Subcutaneous adipose tissue (tissue), 4 donors: ENCODE measurements around the gene CHST6. TPM values are rescaled to one million over a fixed set of nuclear protein-coding genes. Genes with fewer than 3 reads are reported as not detected.

Experiments used
- total RNA-seq, 4 donors: library from RNA; depleted of rRNA; stranded (reverse); fragments of >200 nt; gene quantifications; one replicate each; pipeline ENCODE4 v1.1.0, GENCODE V29; 2016
- TF ChIP-seq, protein P1 (sequence below): fragments of 450-650 bp; IDR thresholded peaks from one replicate; pipeline ENCODE4 v1.5.1; 2016; ENCODE audit warnings: low read depth, mild to moderate bottlenecking, control low read depth, antibody characterized with exemption, moderate library complexity

Gene CHST6
- total RNA-seq, 4 donors from 2014 or later: not detected

DNA sequence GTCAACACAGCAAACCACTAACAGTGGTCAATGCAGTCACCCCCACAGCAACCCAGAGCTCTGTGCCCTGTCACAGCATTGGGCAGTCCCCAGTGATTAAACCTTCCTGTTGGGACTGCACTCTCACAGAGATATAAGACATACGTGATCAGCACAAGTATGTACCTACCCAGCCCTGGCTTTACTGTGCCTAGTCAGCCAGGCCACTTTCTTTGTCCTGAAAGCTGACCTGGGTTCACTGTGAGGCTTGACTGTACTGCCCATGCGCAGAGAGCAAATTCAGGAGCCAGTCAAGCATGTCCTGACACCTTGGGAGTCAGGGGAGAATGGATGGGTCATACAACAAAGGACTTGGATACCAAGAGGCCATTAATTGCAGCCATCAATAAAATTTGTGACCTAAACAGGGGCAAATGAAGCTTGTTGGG lies 19.8 kb downstream of the CHST6 start:
- TF ChIP-seq, protein P1, sequence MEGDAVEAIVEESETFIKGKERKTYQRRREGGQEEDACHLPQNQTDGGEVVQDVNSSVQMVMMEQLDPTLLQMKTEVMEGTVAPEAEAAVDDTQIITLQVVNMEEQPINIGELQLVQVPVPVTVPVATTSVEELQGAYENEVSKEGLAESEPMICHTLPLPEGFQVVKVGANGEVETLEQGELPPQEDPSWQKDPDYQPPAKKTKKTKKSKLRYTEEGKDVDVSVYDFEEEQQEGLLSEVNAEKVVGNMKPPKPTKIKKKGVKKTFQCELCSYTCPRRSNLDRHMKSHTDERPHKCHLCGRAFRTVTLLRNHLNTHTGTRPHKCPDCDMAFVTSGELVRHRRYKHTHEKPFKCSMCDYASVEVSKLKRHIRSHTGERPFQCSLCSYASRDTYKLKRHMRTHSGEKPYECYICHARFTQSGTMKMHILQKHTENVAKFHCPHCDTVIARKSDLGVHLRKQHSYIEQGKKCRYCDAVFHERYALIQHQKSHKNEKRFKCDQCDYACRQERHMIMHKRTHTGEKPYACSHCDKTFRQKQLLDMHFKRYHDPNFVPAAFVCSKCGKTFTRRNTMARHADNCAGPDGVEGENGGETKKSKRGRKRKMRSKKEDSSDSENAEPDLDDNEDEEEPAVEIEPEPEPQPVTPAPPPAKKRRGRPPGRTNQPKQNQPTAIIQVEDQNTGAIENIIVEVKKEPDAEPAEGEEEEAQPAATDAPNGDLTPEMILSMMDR: no peak

DNA sequence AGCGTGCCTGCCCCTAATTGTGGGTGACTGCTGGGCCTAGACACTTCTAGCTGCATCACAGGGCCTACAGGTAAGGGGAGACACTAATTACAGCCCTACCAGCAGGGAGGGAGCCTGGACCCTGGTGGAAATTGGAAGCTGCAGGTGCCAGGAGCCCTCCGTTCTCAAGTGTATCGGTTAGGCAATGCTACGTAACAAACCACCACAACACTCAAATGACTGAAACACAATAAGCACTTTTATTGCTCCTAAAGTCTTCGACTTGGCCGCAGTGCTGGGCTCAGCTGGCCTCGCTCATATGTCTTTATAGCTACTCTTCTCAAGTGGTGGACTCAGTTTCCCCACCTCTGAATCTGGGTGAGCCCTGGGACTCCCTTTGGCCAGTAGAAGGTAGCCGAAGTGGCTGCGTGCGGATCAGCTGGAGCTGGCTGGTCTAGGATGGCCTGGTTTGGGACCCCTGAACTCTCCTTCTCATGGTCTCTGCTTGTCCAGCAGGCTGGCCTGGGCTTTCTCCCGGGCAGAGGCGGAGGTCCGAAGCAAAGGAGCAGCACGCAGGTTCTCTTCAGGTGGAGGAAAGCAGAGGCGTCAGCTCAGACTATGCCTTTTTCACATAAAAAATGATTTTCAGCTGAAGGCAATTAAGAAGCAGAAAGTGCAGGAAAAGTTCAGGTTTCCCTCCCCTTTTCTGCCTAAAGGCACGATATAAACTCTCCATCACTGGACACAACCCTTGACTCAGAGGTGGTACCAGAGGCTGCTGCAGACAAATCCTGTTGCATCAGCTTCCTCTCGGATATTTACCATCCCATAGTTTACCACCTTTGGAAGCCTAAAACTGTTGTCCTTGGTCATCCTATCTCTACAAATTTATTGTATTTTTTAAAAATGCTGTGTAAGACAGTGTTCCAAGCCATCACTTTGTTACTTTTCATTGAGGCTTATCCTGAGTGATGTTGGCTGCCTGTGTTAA lies 22.0 kb downstream of the CHST6 start:
- TF ChIP-seq, protein P1: no peak

DNA sequence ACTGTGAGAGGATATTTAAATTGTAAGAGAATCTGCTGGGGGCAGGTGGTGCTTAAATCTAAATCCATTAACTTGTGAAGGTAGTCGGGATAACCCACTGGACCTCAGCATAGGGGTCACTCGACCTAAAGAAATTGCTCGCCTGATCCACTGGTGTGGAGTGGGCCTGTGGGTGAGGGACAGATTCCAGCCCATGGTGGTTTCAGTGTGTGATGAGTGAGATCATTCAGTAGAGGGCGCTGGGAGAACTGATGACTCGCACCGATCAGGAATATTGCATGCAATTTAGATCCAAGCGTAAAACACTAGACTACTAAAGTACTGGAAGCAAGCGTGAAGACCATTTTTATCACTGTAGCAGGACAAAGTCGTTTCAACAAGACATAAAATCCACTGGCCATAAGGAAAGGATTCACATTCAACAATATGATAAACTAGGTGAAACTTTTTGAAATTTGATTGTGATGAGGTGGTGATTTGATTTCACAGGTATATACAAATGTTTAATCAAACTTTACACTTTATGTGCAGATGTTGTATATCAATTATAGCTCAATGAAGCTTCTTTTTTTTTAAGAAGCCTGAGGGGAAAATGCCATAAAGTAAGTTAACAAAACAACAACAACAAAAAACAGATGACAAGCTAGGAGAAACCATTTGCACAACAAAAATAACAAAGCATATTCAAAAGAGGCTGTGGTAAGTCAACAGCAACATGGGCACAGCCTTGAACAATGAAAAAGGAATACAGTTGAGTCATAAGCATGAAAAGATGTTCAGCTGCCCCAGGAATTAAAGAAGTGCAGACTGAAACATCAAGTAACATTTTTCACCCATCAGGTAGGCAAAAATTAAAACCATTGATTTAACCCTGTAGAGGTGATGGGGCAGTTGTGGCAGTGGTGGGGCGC lies 23.3 kb downstream of the CHST6 start:
- TF ChIP-seq, protein P1: no peak

DNA sequence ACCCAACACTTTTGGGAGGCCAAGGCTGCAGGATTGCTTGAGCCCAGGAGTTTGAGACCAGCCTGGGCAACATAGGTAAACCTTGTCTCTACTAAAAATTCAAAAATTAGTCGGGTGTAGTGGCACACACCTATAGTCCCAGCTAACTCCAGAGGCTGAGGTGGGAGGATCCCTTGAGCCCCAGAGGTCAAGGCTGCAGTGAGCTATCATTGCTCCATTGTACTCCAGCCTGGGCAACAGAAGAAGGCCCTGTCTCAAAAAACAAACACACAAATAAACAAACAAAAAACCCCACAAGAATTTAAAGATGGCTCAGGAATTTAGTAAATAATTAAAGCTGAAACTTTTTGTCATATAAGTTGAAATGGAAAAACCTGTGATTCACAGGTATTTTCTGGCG lies 28.5 kb downstream of the CHST6 start:
- TF ChIP-seq, protein P1: no peak

DNA sequence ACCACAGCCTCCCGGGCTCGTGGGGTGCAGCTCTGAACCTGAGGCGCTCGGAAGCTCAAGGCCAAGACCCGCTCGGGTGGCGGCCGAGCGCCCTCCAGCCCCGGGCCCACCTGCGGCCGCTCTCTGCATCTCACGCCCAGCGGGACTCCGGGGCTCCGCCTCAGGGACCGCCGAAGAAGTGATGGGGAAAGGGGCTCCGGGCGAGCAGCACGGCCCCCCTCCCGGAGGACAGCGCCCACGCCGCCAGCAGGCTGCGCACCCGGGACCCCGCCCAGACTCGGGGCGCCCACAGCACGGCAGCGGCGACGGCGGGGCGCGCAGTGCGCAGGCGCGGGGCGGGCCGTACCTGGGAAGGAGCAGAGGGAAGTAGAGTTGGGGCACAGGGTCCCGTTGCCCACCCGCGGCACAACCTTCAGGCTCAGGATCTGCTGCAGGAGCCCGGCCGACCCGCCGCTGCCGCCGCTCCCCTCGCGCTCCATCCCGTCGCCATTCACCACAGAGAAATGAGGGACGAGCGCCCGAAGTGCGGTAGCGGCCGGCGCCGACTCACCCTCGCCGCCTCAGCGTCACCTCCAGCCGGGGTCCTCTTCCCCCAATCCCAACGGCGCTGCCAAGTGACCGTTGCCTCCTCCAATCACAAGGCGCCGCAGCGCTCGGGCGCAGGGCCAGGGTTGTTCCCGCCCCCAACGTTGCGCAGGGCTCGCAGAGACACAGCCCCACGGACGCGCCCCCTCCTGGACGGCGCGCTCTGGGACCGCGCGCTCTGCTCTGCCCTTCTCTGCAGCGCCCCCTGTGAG lies 30.9 kb downstream of the CHST6 start, which contains the start of gene TMEM170A:
TSS of gene TMEM170A (minus strand) at position 568 of the 797 bp plus-strand sequence. CDS start at position 479, 89 bp downstream.
- TF ChIP-seq, protein P1: no peak

DNA sequence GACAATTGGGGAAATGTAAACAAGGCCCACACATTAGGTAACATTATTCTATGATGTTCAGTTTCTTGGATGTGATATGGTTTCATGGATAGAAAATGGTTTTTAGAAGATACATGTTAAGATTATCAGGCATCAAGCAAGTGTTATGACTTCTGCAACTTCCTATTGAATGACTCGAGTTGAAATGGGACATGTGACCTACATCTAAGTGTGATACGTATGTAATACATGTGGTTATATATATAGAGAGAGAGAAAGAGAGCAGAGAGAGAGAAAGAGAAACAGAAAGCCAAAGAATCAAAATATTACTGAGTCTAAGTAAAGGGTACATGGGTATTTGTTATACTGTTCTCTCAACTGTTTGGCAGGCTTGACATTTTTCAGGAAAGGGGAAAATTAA lies 32.4 kb downstream of the CHST6 start:
- TF ChIP-seq, protein P1: no peak
